ENCODE measurements around the gene SEL1L2.

The SEL1L2 gene

GRCh38 chr20:13934992-13935894 is 55.2 kb downstream of the SEL1L2 start:
- H3K4me3 ChIP-seq (ENCODE audit: severe bottlenecking) = no peak overlapping the region
- H3K9me3 ChIP-seq (ENCODE audit: severe bottlenecking) = peaks cover 3% of the 10 kb centered on the region
- ATAC-seq (ENCODE audit: low read depth) (no peak), DNase-seq (ENCODE audit: low spot score) (no peak)
- H3K36me3 ChIP-seq (ENCODE audit: low read depth) = no peaks in the 10 kb centered on the region
- peaks cover 4% of the 10 kb centered on the region for H3K4me1 ChIP-seq (ENCODE audit: insufficient read depth, poor library complexity, severe bottlenecking)
- no peak overlapping the region for H3K27ac ChIP-seq (ENCODE audit: poor library complexity, severe bottlenecking)
- no peak for TF ChIP-seq CTCF (IDR thresholded peaks at IDR 0.05; ENCODE audit: poor library complexity, severe bottlenecking)
- peaks cover 3% of the 10 kb centered on the region for H3K27me3 ChIP-seq (ENCODE audit: insufficient read depth, poor library complexity, severe bottlenecking)

- Histone ChIP-seq H3K4me3 (ENCODE audit: severe bottlenecking) (no peak overlapping the region), H3K36me3 (ENCODE audit: low read depth) (no peaks in the 10 kb centered on the region), H3K9me3 (ENCODE audit: severe bottlenecking) (peaks cover 3% of the 10 kb centered on the region), H3K4me1 (ENCODE audit: insufficient read depth, poor library complexity, severe bottlenecking) (peaks cover 7% of the 10 kb centered on the region), H3K27me3 (ENCODE audit: insufficient read depth, poor library complexity, severe bottlenecking) (no peaks in the 10 kb centered on the region), H3K27ac (ENCODE audit: poor library complexity, severe bottlenecking) (no peak overlapping the region)
- no peak for TF ChIP-seq CTCF (IDR thresholded peaks at IDR 0.05; ENCODE audit: poor library complexity, severe bottlenecking)
- no peak for DNase-seq (ENCODE audit: low spot score)
- ATAC-seq (ENCODE audit: low read depth) = peak; percentile 79
Observed at GRCh38 chr20:13930281-13930680, 60.1 kb downstream of the SEL1L2 start.

- ATAC-seq (ENCODE audit: low read depth) (no peak), DNase-seq (ENCODE audit: low spot score) (no peak)
- Histone ChIP-seq H3K27me3 (ENCODE audit: insufficient read depth, poor library complexity, severe bottlenecking) (no peaks in the 10 kb centered on the region), H3K27ac (ENCODE audit: poor library complexity, severe bottlenecking) (no peak overlapping the region), H3K9me3 (ENCODE audit: severe bottlenecking) (peaks cover 3% of the 10 kb centered on the region), H3K4me3 (ENCODE audit: severe bottlenecking) (no peak overlapping the region), H3K4me1 (ENCODE audit: insufficient read depth, poor library complexity, severe bottlenecking) (peaks cover 7% of the 10 kb centered on the region), H3K36me3 (ENCODE audit: low read depth) (no peaks in the 10 kb centered on the region)
- no peak for TF ChIP-seq CTCF (IDR thresholded peaks at IDR 0.05; ENCODE audit: poor library complexity, severe bottlenecking)
Observed at GRCh38 chr20:13929836-13930235, 60.6 kb downstream of the SEL1L2 start.

- Histone ChIP-seq H3K27me3 (ENCODE audit: insufficient read depth, poor library complexity, severe bottlenecking) (no peaks in the 10 kb centered on the region), H3K4me1 (ENCODE audit: insufficient read depth, poor library complexity, severe bottlenecking) (peaks cover 7% of the 10 kb centered on the region), H3K4me3 (ENCODE audit: severe bottlenecking) (no peak overlapping the region), H3K9me3 (ENCODE audit: severe bottlenecking) (peaks cover 3% of the 10 kb centered on the region), H3K27ac (ENCODE audit: poor library complexity, severe bottlenecking) (no peak overlapping the region), H3K36me3 (ENCODE audit: low read depth) (no peaks in the 10 kb centered on the region)
- DNase-seq (ENCODE audit: low spot score) (no peak), ATAC-seq (ENCODE audit: low read depth) (no peak)
- TF ChIP-seq CTCF (IDR thresholded peaks at IDR 0.05; ENCODE audit: poor library complexity, severe bottlenecking) = no peak
Observed at GRCh38 chr20:13928901-13929300, 61.5 kb downstream of the SEL1L2 start.

- Histone ChIP-seq H3K9me3 (ENCODE audit: severe bottlenecking) (peaks cover 3% of the 10 kb centered on the region), H3K36me3 (ENCODE audit: low read depth) (no peaks in the 10 kb centered on the region), H3K4me1 (ENCODE audit: insufficient read depth, poor library complexity, severe bottlenecking) (peaks cover 7% of the 10 kb centered on the region), H3K27ac (ENCODE audit: poor library complexity, severe bottlenecking) (no peak overlapping the region), H3K27me3 (ENCODE audit: insufficient read depth, poor library complexity, severe bottlenecking) (no peaks in the 10 kb centered on the region), H3K4me3 (ENCODE audit: severe bottlenecking) (no peak overlapping the region)
- DNase-seq (ENCODE audit: low spot score) (no peak), ATAC-seq (ENCODE audit: low read depth) (no peak)
- no peak for TF ChIP-seq CTCF (IDR thresholded peaks at IDR 0.05; ENCODE audit: poor library complexity, severe bottlenecking)
Observed at GRCh38 chr20:13927171-13927570, 63.2 kb downstream of the SEL1L2 start.

Measured in RWPE2 (cell line).